IgD-negative memory B cell (primary cell): ENCODE measurements around the gene OR12D1. TPM values are rescaled to one million over a fixed set of nuclear protein-coding genes. Genes with fewer than 3 reads are reported as not detected.
"Not testable (repeated sequence)": the region's sequence is repeated elsewhere in the genome, so short reads cannot be mapped to it uniquely, and the experiment has no call there.

ENCODE experiments used
- H3K27ac Mint-ChIP-seq, 3 donors: one replicate each; pipeline ENCODE4 v1.8.0; 2020 to 2022; ENCODE audit warnings: mild to moderate bottlenecking in 3 of 3, mixed read lengths in 3 of 3, moderate library complexity in 1 of 3
- H3K27me3 Mint-ChIP-seq: one replicate; pipeline ENCODE4 v1.8.0; 2021; ENCODE audit warnings: mixed read lengths
- H3K36me3 Mint-ChIP-seq: one replicate; pipeline ENCODE4 v1.8.0; 2020; ENCODE audit warnings: mild to moderate bottlenecking, mixed read lengths
- H3K4me1 Mint-ChIP-seq, 3 donors: one replicate each; pipeline ENCODE4 v1.8.0; 2020 to 2022; ENCODE audit warnings: mixed read lengths in 3 of 3, mild to moderate bottlenecking in 1 of 3
- H3K4me3 Mint-ChIP-seq, 4 donors: one replicate each; pipeline ENCODE4 v1.8.0; 2020 to 2022; ENCODE audit warnings: mild to moderate bottlenecking in 4 of 4, mixed read lengths in 4 of 4, moderate library complexity in 3 of 4
- H3K9me3 Mint-ChIP-seq, 3 donors: one replicate each; pipeline ENCODE4 v1.8.0; 2020 to 2021; ENCODE audit warnings: mixed read lengths in 3 of 3, mild to moderate bottlenecking in 1 of 3
- polyA plus RNA-seq: library from polyadenylated mRNA; unstranded; fragments of 300-500 nt; fragmentation: Illumina TruSeq; gene quantifications from one replicate; pipeline ENCODE4 v1.2.3, GENCODE V29; 2021

Gene OR12D1
- not detected for polyA plus RNA-seq

DNA sequence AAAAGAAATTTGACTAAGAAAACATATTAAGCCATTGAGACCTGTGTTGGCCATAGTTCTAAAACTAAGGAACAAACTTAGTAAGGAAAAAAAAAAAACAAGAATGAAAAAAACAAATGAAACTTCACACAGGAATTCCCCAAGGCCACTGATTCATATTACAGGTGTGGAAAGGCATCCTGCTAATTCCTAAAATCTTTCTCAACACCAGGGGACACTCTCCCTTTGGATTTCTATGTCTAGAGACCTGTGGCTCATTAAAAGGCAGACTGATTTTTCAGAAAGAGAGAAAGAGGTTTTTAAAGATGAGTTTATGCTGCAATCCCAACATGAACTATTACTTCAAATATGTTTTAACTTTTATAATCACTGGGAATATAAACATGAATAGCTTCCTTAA is at the start of gene OR12D1:
TSS of gene OR12D1 (plus strand) at position 341 of the 400 bp plus-strand sequence.
- no peak within 1 kb of the TSS for H3K4me3 Mint-ChIP-seq
- H3K4me1 Mint-ChIP-seq: no peaks in the 10 kb centered on the region
- peaks cover 9% of the 10 kb centered on the region for H3K27me3 Mint-ChIP-seq
- H3K27ac Mint-ChIP-seq: no peak within 1 kb of the TSS
- peaks cover 0 to 8% (median 3%) of the 10 kb centered on the region in 3 donors for H3K9me3 Mint-ChIP-seq
- H3K36me3 Mint-ChIP-seq: no peaks in the 10 kb centered on the region

DNA sequence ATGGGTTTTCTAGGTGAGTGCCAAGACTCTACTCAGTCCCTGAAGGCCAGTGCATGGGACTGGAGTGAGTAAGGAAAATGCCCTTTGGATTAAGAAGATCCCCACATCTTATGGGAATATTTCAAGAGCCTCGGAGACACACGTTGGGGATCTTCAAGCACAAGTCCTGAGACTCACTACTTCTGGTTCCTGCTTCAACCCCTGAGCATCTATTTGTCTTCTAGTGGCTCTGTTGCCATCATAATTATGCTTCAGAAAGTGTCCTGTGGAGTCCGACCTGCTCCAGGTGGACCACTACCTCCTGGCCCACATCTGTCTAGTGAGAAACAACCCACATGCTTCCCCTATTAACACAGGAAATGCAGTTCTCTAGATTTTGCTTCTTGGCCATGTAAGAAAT is 46.0 kb upstream of the OR12D1 start, which contains the start of gene OR5V1:
TSS of gene OR5V1 (minus strand) at position 101 of the 400 bp plus-strand sequence. CDS start 12,670 bp downstream, outside the sequence.
- Mint-ChIP-seq H3K27ac (no peak within 1 kb of the TSS), H3K9me3 (peaks cover 0 to 3% (median 0%) of the 10 kb centered on the region in 3 donors), H3K27me3 (no peaks in the 10 kb centered on the region), H3K4me3 (no peak within 1 kb of the TSS), H3K36me3 (no peaks in the 10 kb centered on the region), H3K4me1 (peaks cover 0 to 1% (median 0%) of the 10 kb centered on the region in 3 donors)

DNA sequence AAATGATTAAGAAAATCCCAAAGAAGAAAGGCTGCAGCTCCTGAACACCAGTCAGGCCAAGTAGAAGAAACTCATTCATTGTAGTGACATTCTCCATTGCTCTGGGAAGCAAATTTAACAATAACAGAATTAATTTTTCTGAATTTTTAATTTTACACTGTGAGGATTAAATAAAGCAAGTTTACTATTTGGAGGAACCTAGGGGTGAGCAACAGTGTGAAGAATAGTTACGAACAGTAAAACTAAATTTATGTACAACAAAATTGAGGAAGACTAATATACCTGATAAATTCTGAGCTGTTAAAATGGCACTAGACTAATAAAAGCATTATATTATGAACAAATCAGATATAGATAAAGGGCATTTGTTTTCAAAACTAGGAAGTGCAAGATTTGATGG is 39.5 kb upstream of the OR12D1 start, which contains the start of gene OR12D3:
TSS of gene OR12D3 (minus strand) at position 101 of the 400 bp plus-strand sequence. CDS start at position 97, 4 bp downstream.
- Mint-ChIP-seq H3K4me1 (no peaks in the 10 kb centered on the region), H3K4me3 (no peak within 1 kb of the TSS), H3K27me3 (peaks cover 1% of the 10 kb centered on the region), H3K9me3 (peaks cover 0 to 7% (median 0%) of the 10 kb centered on the region in 3 donors), H3K27ac (no peak within 1 kb of the TSS), H3K36me3 (no peaks in the 10 kb centered on the region)

DNA sequence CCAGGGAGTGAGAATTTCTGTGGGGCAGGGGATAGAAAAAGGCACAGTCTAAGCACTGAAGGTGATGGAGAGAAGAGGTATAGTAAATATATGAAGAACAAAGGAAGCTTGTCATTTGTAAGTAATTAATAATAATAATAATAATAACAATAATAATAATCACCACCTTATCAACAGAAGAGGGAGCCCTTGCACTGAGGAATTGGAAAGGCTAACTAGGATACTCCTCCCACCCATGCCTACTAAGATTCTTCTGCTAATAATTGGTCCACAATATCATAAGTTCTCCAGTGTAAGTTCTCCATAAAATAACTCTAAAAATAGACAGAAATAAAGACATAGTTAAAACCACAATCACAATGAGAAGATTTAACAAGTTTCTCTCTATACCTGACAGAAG is 38.7 kb upstream of the OR12D1 start:
- H3K4me1 Mint-ChIP-seq: no peaks in the 10 kb centered on the region
- H3K36me3 Mint-ChIP-seq: no peaks in the 10 kb centered on the region
- H3K4me3 Mint-ChIP-seq: no peak overlapping the region
- peaks cover 0 to 3% (median 0%) of the 10 kb centered on the region in 3 donors for H3K9me3 Mint-ChIP-seq
- H3K27ac Mint-ChIP-seq: no peak overlapping the region
- H3K27me3 Mint-ChIP-seq: peaks cover 1% of the 10 kb centered on the region

DNA sequence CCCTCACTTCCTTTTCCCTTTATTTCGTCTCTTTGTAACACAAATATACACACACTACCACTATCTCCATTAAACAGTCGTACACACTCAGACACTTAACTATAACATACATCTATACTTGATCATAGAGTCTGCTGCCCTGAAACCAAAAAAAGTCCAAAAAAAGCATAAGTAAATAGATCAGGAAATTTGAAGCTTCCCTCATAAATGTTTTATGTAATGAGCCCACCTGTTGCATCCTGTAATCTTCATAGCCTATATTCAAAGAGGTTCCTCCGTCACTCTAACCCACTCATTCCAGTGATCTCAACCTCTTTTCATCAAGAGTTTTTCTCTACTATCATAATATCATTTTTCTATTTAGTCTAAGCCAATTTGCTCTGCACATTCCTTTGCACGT is 26.2 kb upstream of the OR12D1 start:
- Mint-ChIP-seq H3K27me3 (peaks cover 5% of the 10 kb centered on the region), H3K4me1 (no peaks in the 10 kb centered on the region), H3K27ac (no peak overlapping the region)

DNA sequence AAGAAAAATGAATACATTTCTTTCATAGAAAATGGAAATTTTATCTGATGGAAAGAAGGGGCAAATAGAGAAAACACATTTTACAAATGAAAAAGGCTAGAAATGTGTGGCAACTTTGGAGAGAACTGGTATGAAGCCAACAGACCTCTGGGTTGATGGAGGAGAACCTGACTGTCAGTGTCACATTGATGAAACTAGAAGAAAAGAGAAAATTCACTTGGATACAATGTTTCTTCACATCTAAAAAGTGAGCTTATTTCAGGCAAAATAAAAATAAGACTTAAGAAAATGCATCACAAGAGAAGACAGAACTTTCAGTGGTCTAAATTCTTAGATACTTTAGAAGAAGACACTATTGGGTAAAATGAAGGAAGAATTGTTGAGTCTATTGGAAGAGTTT is 19.4 kb upstream of the OR12D1 start, which contains the start of gene OR12D2:
TSS of gene OR12D2 (plus strand) at position 301 of the 400 bp plus-strand sequence. CDS start 1,069 bp downstream, outside the sequence.
- H3K27me3 Mint-ChIP-seq: peaks cover 2% of the 10 kb centered on the region

More for the DNA sequence above, 26.2 kb upstream of the OR12D1 start:
- H3K9me3 Mint-ChIP-seq: no peaks in the 10 kb centered on the region
- H3K4me3 Mint-ChIP-seq: no peak overlapping the region
- H3K36me3 Mint-ChIP-seq: peaks cover 3% of the 10 kb centered on the region

DNA sequence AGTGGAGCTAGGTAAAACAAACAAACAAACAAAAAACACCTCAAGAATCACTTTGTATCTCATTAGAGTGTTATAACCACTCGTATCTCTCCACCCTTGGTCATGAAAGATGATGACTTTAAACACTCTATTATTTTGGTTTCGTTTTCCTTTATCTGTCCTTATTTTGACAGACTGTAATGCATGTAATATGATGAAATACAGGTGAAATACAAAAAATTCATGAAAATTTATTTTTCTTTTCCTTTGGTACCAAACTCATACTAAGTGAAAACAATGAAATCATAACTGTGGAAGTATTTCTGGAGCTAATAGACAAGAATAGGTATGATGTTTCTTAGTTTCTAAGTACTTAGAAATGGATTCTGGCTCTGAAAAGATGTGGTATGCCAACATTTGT is 15.2 kb upstream of the OR12D1 start:
- Mint-ChIP-seq H3K4me1 (no peaks in the 10 kb centered on the region), H3K9me3 (no peaks in the 10 kb centered on the region), H3K27ac (no peak overlapping the region), H3K27me3 (peaks cover 5% of the 10 kb centered on the region), H3K4me3 (no peak overlapping the region), H3K36me3 (no peaks in the 10 kb centered on the region)

More for the DNA sequence above, 19.4 kb upstream of the OR12D1 start, which contains the start of gene OR12D2:
- Mint-ChIP-seq H3K9me3 (no peaks in the 10 kb centered on the region), H3K4me1 (no peaks in the 10 kb centered on the region), H3K4me3 (no peak within 1 kb of the TSS), H3K36me3 (no peaks in the 10 kb centered on the region), H3K27ac (no peak within 1 kb of the TSS)

DNA sequence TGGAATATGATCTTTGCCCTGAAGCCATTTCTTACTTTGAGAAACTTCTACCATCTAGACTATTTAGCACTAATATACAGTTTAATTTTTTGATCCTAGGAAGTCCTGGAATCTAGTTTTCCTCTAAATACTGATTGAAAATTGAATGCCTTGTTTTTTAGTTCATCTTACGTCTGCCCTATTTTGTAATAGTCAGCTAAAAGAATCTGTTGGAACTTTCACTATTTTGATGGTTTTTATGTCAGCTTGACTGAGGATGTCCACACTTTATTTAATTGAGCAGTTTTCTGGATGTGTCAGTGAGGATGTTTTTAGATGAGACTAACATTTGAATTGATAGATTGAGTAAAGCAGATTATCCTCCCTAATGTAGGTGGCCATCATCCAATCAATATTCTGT is 10.9 kb upstream of the OR12D1 start:
- peaks cover 4% of the 10 kb centered on the region for H3K36me3 Mint-ChIP-seq
- H3K4me1 Mint-ChIP-seq: no peaks in the 10 kb centered on the region
- H3K27me3 Mint-ChIP-seq: peaks cover 12% of the 10 kb centered on the region
- H3K4me3 Mint-ChIP-seq: no peak overlapping the region
- peaks cover 2 to 11% (median 7%) of the 10 kb centered on the region in 3 donors for H3K9me3 Mint-ChIP-seq
- no peak overlapping the region for H3K27ac Mint-ChIP-seq

DNA sequence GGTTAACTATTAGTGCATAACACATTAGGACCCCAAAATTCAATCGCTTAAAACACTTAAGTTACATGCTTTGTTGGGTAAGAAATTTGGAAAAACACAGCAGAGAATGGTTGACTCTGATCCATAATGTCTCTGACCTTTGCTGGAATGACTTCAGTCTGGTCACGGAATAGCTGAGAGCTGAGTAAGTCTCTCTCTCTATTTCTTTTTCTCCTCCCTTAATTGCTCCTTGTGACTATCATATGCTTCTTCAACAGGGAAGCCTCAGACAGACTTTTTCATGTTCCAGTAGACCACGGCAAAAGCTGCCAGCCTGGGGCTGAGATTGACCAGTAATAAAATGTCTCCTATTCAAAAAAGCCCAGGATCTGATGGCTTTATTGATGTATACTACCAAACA is 4.8 kb downstream of the OR12D1 start:
- H3K27ac Mint-ChIP-seq: no peak overlapping the region

DNA sequence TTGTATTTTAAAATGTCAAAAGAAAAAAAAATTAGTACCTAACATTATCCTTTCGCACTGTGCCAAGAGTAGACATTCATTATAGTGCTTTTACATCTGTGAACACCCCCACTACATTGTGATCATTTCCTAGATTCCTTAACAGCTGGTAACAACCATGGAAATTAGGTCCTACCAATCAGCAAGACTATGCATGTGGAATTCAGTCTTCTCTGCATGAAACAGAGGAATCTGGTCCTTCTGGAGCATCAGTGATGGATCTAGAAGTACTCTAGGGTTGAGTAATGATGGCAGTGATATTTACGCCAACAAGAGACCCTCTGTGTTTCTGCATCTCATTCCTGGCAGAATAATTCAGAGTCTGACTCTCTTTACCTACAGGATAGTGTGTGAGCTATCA is 9.4 kb downstream of the OR12D1 start:
- Mint-ChIP-seq H3K4me1 (no peaks in the 10 kb centered on the region), H3K36me3 (no peaks in the 10 kb centered on the region), H3K27ac (no peak overlapping the region), H3K27me3 (peaks cover 8% of the 10 kb centered on the region), H3K4me3 (no peak overlapping the region), H3K9me3 (no peaks in the 10 kb centered on the region)

More for the DNA sequence above, 4.8 kb downstream of the OR12D1 start:
- Mint-ChIP-seq H3K4me3 (no peak overlapping the region), H3K27me3 (peaks cover 2% of the 10 kb centered on the region), H3K9me3 (no peaks in the 10 kb centered on the region), H3K36me3 (no peaks in the 10 kb centered on the region), H3K4me1 (no peaks in the 10 kb centered on the region)

DNA sequence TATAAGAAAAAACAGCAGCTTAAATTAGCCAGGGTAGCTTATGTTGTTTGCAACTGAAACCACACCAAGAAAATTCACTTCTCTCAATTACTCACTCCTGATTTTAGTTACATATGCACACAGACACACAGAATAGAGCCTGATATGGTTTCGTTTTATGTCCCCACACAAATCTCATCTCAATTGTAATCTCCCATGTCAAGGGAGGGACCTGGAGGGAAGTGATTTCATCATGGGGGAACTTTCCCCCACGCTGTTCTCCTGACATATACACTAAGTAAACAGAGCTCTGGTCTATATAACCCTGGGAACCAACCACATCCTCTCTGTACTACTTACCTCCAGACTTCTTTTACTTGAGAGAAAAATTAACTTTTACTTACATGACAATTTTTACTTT is 9.8 kb downstream of the OR12D1 start:
- H3K9me3 Mint-ChIP-seq: no peaks in the 10 kb centered on the region
- H3K4me1 Mint-ChIP-seq: no peaks in the 10 kb centered on the region
- no peak overlapping the region for H3K4me3 Mint-ChIP-seq
- H3K27ac Mint-ChIP-seq: no peak overlapping the region
- no peaks in the 10 kb centered on the region for H3K36me3 Mint-ChIP-seq
- H3K27me3 Mint-ChIP-seq: peaks cover 6% of the 10 kb centered on the region

DNA sequence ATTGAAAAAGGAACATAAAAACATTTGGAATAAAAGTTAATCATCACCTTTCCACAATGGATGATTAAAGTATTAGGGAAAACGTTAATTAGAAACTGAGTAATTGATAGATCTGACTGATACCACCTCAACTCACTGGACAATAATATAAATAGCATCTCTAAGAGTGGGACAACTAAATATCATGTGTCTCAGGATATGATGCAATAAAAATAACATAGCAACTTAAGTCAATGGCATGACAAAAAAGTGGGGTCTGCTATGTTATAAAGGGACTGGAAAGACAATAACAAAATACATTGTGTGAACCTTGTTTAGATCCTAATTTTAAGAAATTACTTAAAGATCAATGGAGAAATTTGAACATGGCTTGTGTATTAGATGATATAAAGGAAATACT is 10.3 kb downstream of the OR12D1 start:
- H3K36me3 Mint-ChIP-seq: no peaks in the 10 kb centered on the region
- no peak overlapping the region for H3K27ac Mint-ChIP-seq
- H3K27me3 Mint-ChIP-seq: peaks cover 5% of the 10 kb centered on the region
- no peak overlapping the region for H3K4me3 Mint-ChIP-seq
- H3K4me1 Mint-ChIP-seq: no peaks in the 10 kb centered on the region
- no peaks in the 10 kb centered on the region for H3K9me3 Mint-ChIP-seq

DNA sequence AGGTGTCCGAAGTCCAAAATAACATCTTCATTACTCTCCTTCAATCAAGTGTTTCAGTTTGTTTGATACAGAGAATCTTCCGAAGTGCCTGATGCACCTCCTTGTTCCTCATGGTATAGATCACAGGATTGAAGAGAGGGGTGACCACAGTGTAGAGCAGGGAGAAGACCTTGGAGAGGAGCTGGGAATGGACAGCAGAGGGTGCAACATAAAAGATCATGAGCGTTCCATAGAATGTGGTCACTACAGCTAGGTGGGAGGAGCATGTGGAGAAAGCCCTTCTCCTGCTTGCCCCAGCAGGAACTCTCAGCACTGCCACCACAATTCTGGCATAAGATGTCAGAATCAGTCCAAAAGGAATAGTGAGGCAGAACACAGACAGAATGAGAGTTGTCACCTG is 11.9 kb downstream of the OR12D1 start:
- Mint-ChIP-seq H3K36me3 (no peaks in the 10 kb centered on the region), H3K4me3 (no peak overlapping the region), H3K9me3 (peaks cover 0 to 2% (median 0%) of the 10 kb centered on the region in 3 donors), H3K27ac (no peak overlapping the region), H3K27me3 (peaks cover 5% of the 10 kb centered on the region), H3K4me1 (no peaks in the 10 kb centered on the region)

DNA sequence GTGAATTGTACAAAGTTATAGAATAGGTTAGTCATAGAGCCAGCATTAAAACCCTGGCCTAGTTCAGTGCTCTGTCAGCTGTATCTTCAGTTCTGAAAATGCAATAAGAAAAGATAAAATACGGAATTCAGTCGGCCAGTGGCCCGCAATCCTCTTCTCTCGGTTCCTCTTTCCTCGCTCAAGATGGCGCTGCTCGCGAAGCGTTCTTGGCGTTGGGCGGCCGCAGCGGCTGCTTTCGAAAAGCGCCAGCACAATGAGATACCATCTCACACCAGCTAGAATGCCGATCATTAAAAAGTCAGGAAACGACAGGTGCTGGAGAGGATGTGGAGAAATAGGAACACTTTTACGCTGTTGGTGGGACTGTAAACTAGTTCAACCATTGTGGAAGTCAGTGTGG is 22.0 kb downstream of the OR12D1 start:
- not testable (repeated sequence) for H3K27me3 Mint-ChIP-seq, H3K4me1 Mint-ChIP-seq, H3K36me3 Mint-ChIP-seq, H3K4me3 Mint-ChIP-seq, H3K27ac Mint-ChIP-seq
- peaks cover 2 to 12% (median 4%) of the 10 kb centered on the region in 3 donors for H3K9me3 Mint-ChIP-seq

DNA sequence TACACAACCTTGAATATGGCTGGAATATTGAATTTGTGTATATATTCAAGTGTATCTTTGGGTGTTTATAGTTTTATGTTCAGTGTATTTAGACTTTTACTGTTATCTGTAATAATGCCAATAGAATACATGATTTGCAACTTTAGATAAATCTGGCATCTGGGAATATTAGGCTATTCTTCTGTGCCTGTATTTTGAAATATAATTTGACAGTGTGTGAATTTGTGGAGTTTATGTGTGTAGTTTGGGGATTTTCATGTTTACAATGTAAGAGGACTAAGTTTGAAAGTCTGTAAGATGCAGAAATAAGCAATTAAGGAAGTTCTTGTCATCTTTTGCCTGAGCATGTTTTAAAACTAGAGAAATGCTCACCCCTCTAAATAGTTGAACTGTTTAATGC is 24.3 kb downstream of the OR12D1 start, which contains the start of gene OR10C1:
TSS of gene OR10C1 (plus strand) at position 301 of the 400 bp plus-strand sequence. CDS start 710 bp downstream, outside the sequence.
- Mint-ChIP-seq H3K27me3 (peaks cover 4% of the 10 kb centered on the region), H3K9me3 (peaks cover 0 to 6% (median 4%) of the 10 kb centered on the region in 3 donors), H3K36me3 (no peaks in the 10 kb centered on the region), H3K4me1 (no peaks in the 10 kb centered on the region), H3K27ac (no peak within 1 kb of the TSS), H3K4me3 (no peak within 1 kb of the TSS)

DNA sequence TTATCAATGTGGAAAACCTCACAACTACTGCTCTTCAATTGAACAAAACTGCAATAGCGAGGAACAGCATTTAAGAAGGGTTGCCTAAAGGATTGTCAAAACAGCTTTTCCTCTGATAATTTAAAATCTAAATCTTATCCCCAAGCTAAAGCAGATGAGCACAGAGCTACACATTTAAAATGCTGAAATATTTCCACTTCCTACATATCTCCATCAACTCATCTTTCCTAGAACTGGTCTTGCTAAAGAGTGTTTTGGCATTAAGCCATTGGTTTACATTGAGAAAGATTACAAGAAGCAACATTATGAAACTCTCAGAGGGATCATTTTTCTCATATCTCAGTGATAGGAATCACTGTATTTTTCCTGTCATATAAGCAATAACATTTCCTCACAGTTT is 28.0 kb downstream of the OR12D1 start:
- Mint-ChIP-seq H3K27ac (no peak overlapping the region), H3K4me3 (no peak overlapping the region), H3K36me3 (no peaks in the 10 kb centered on the region), H3K9me3 (peaks cover 0 to 9% (median 4%) of the 10 kb centered on the region in 3 donors), H3K4me1 (no peaks in the 10 kb centered on the region), H3K27me3 (peaks cover 5% of the 10 kb centered on the region)
